KBM-7 (cell line): ENCODE data around the gene RFC5.
"Not testable (repeated sequence)": the region's sequence is repeated elsewhere in the genome, so short reads cannot be mapped to it uniquely, and the experiment has no call there.

Source experiments
- DNase-seq: peaks from one replicate; pipeline ENCODE4 v3.0.0-alpha.2; 2015
- in situ Hi-C: fragments of 300-500 bp; cut with MboI; formaldehyde crosslinking; loops from 2 replicates; pipeline ENCODE4 v1.14.3; 2020; ENCODE audit warnings: low sequenced_read_pairs, low pct_unique_long_range_greater_than_20kb, mixed read lengths

RFC5 gene

GRCh38 chr12:118063576-118064391 is 47.3 kb downstream of the RFC5 start:
- in situ Hi-C loops: no loop called here
- DNase-seq: no peak

- DNase-seq: peak; percentile 74
- in situ Hi-C loops: no loop called here
Measured at GRCh38 chr12:118064608-118065007, 48.1 kb downstream of the RFC5 start.

- in situ Hi-C loops: no loop called here
Measured at GRCh38 chr12:118065380-118065779, 48.9 kb downstream of the RFC5 start.

GRCh38 chr12:118068445-118068844 is 51.9 kb downstream of the RFC5 start:
- DNase-seq: no peak
- in situ Hi-C loops: no loop called here

More at GRCh38 chr12:118065380-118065779, 48.9 kb downstream of the RFC5 start:
- DNase-seq: peak; percentile 69

GRCh38 chr12:118070650-118071049 is 54.1 kb downstream of the RFC5 start:
- no peak for DNase-seq
- in situ Hi-C loops: no loop called here

- in situ Hi-C loops: no loop called here
- no peak for DNase-seq
Measured at GRCh38 chr12:118073768-118074167, 57.3 kb downstream of the RFC5 start.

GRCh38 chr12:118081521-118081920 is 65.0 kb downstream of the RFC5 start:
- in situ Hi-C loops, DNase-seq: not testable (repeated sequence)
